ENCODE measurements around the gene NSD1. TPM values are rescaled to one million over a fixed set of nuclear protein-coding genes. Genes with fewer than 3 reads are reported as not detected.

Gene NSD1
- total and polyA plus RNA-seq, 3 donors from 2014 or later: 66.0 to 86.6 (median 71.2) TPM

GRCh38 chr5:177306674-177307543 lies 173.3 kb downstream of the NSD1 start:
- H3K27me3 ChIP-seq: no peaks in the 10 kb centered on the region
- H3K27ac ChIP-seq: no peak overlapping the region
- no peak for TF ChIP-seq POLR2A (IDR thresholded peaks at IDR 0.05)
- no peak for TF ChIP-seq CTCF (IDR thresholded peaks at IDR 0.05)
- H3K4me3 ChIP-seq: no peak overlapping the region
- DNase-seq: no peak
- H3K36me3 ChIP-seq (ENCODE audit: low read depth, missing control alignments): no peaks in the 10 kb centered on the region
- H3K4me1 ChIP-seq: peaks cover 26% of the 10 kb centered on the region
- WGBS, 2 donors: 86 to 87% methylated on average over 14 to 15 of the region's 15 CpGs
- H3K9me3 ChIP-seq: no peaks in the 10 kb centered on the region
- intact Hi-C loops (cut with DNase I; ENCODE audit: low total_unique reads): loop anchor here (10.0 kb wide), 1 partner anchor 192 kb away; no protein-coding TSS in a partner anchor

GRCh38 chr5:177307544-177308363 lies 174.2 kb downstream of the NSD1 start:
- no peak for DNase-seq
- Histone ChIP-seq H3K36me3 (ENCODE audit: low read depth, missing control alignments) (no peaks in the 10 kb centered on the region), H3K9me3 (no peaks in the 10 kb centered on the region), H3K4me3 (no peak overlapping the region), H3K4me1 (peaks cover 23% of the 10 kb centered on the region), H3K27ac (no peak overlapping the region), H3K27me3 (no peaks in the 10 kb centered on the region)
- 86 to 87% methylated on average over 21 to 33 of the region's 43 CpGs for WGBS, 2 donors
- TF ChIP-seq POLR2A (IDR thresholded peaks at IDR 0.05) (no peak), CTCF (IDR thresholded peaks at IDR 0.05) (no peak)
- intact Hi-C loops (cut with DNase I; ENCODE audit: low total_unique reads): loop anchor here (10.0 kb wide), 1 partner anchor 193 kb away; no protein-coding TSS in a partner anchor

GRCh38 chr5:177308740-177309139 lies 175.2 kb downstream of the NSD1 start:
- Histone ChIP-seq H3K27me3 (no peaks in the 10 kb centered on the region), H3K36me3 (ENCODE audit: low read depth, missing control alignments) (no peaks in the 10 kb centered on the region), H3K9me3 (no peaks in the 10 kb centered on the region), H3K4me1 (peaks cover 24% of the 10 kb centered on the region), H3K27ac (no peak overlapping the region), H3K4me3 (no peak overlapping the region)
- WGBS, 2 donors: 84 to 89% methylated on average over 11 of the region's 11 CpGs
- DNase-seq: no peak
- no peak for TF ChIP-seq POLR2A (IDR thresholded peaks at IDR 0.05)
- TF ChIP-seq CTCF (IDR thresholded peaks at IDR 0.05): no peak
- intact Hi-C loops (cut with DNase I; ENCODE audit: low total_unique reads): loop anchor here (10.0 kb wide), 1 partner anchor 194 kb away; no protein-coding TSS in a partner anchor

GRCh38 chr5:177309351-177310191 lies 176.0 kb downstream of the NSD1 start:
- intact Hi-C loops (cut with DNase I; ENCODE audit: low total_unique reads): loop anchor here (10.0 kb wide), 1 partner anchor 195 kb away; no protein-coding TSS in a partner anchor
- Histone ChIP-seq H3K4me1 (peaks cover 27% of the 10 kb centered on the region), H3K4me3 (no peak overlapping the region), H3K27me3 (no peaks in the 10 kb centered on the region), H3K27ac (no peak overlapping the region), H3K36me3 (ENCODE audit: low read depth, missing control alignments) (no peaks in the 10 kb centered on the region), H3K9me3 (no peaks in the 10 kb centered on the region)
- TF ChIP-seq CTCF (IDR thresholded peaks at IDR 0.05) (peak; percentile 50 to 69 (median 67)), POLR2A (IDR thresholded peaks at IDR 0.05) (no peak)
- DNase-seq: peak; percentile 72
- 71 to 86% methylated on average over 2 to 10 of the region's 10 CpGs for WGBS, 2 donors

All from testis (tissue), 3 donors.